Measurements from ENCODE around the gene MAN1B1.
"Not testable (repeated sequence)": the region's sequence is repeated elsewhere in the genome, so short reads cannot be mapped to it uniquely, and the experiment has no call there.

MAN1B1 gene

GRCh38 chr9:137122796-137123467 is 36.1 kb downstream of the MAN1B1 start:
- not testable (repeated sequence) for H3K9me3 ChIP-seq (ENCODE audit: insufficient read depth, low read depth, low read length); H3K4me3 ChIP-seq (ENCODE audit: low read length); H3K27ac ChIP-seq (ENCODE audit: low read length); H3K27me3 ChIP-seq (ENCODE audit: insufficient read depth, low read length); H3K9ac ChIP-seq (ENCODE audit: low read depth, low read length); H3K36me3 ChIP-seq (ENCODE audit: insufficient read depth, low read depth, low read length); H3K4me1 ChIP-seq (ENCODE audit: insufficient read depth, low read length)

- Histone ChIP-seq H3K36me3 (ENCODE audit: insufficient read depth, low read depth, low read length) (no peaks in the 10 kb centered on the region), H3K27ac (ENCODE audit: low read length) (no peak overlapping the region), H3K4me1 (ENCODE audit: insufficient read depth, low read length) (peaks cover 4% of the 10 kb centered on the region; the same call in 1 of the 2 replicates), H3K27me3 (ENCODE audit: insufficient read depth, low read length) (peaks cover 2% of the 10 kb centered on the region), H3K9me3 (ENCODE audit: insufficient read depth, low read depth, low read length) (no peaks in the 10 kb centered on the region), H3K9ac (ENCODE audit: low read depth, low read length) (no peak overlapping the region), H3K4me3 (ENCODE audit: low read length) (no peak overlapping the region)
These were observed 36.7 kb downstream of the MAN1B1 start for GRCh38 chr9:137123468-137123837.

GRCh38 chr9:137123952-137124462 is 37.2 kb downstream of the MAN1B1 start:
- not testable (repeated sequence) for H3K27me3 ChIP-seq (ENCODE audit: insufficient read depth, low read length); H3K4me3 ChIP-seq (ENCODE audit: low read length); H3K4me1 ChIP-seq (ENCODE audit: insufficient read depth, low read length); H3K27ac ChIP-seq (ENCODE audit: low read length); H3K9me3 ChIP-seq (ENCODE audit: insufficient read depth, low read depth, low read length); H3K36me3 ChIP-seq (ENCODE audit: insufficient read depth, low read depth, low read length); H3K9ac ChIP-seq (ENCODE audit: low read depth, low read length)

- peaks cover 22% of the 10 kb centered on the region for H3K27me3 ChIP-seq (ENCODE audit: insufficient read depth, low read length)
- no peak overlapping the region for H3K9ac ChIP-seq (ENCODE audit: low read depth, low read length)
- no peaks in the 10 kb centered on the region for H3K36me3 ChIP-seq (ENCODE audit: insufficient read depth, low read depth, low read length)
- no peak overlapping the region for H3K27ac ChIP-seq (ENCODE audit: low read length)
- no peak overlapping the region for H3K4me3 ChIP-seq (ENCODE audit: low read length)
- peaks cover 6% of the 10 kb centered on the region; the same call in 1 of the 2 replicates for H3K4me1 ChIP-seq (ENCODE audit: insufficient read depth, low read length)
- no peaks in the 10 kb centered on the region for H3K9me3 ChIP-seq (ENCODE audit: insufficient read depth, low read depth, low read length)
These were observed 40.0 kb downstream of the MAN1B1 start for GRCh38 chr9:137126786-137127185.

- peaks cover 6% of the 10 kb centered on the region; the same call in 1 of the 2 replicates for H3K4me1 ChIP-seq (ENCODE audit: insufficient read depth, low read length)
- no peaks in the 10 kb centered on the region for H3K9me3 ChIP-seq (ENCODE audit: insufficient read depth, low read depth, low read length)
- no peak overlapping the region for H3K27ac ChIP-seq (ENCODE audit: low read length)
- H3K4me3 ChIP-seq (ENCODE audit: low read length): no peak overlapping the region
- H3K9ac ChIP-seq (ENCODE audit: low read depth, low read length): no peak overlapping the region
- H3K36me3 ChIP-seq (ENCODE audit: insufficient read depth, low read depth, low read length): no peaks in the 10 kb centered on the region
- peaks cover 27% of the 10 kb centered on the region for H3K27me3 ChIP-seq (ENCODE audit: insufficient read depth, low read length)
These were observed 40.7 kb downstream of the MAN1B1 start for GRCh38 chr9:137127301-137128157.

GRCh38 chr9:137128158-137128861 is 41.5 kb downstream of the MAN1B1 start:
- Histone ChIP-seq H3K36me3 (ENCODE audit: insufficient read depth, low read depth, low read length) (no peaks in the 10 kb centered on the region), H3K27ac (ENCODE audit: low read length) (no peak overlapping the region), H3K27me3 (ENCODE audit: insufficient read depth, low read length) (peaks cover 33% of the 10 kb centered on the region), H3K9ac (ENCODE audit: low read depth, low read length) (peak overlapping the region; percentile 89; the same call in 1 of the 2 replicates), H3K4me1 (ENCODE audit: insufficient read depth, low read length) (peaks cover 6% of the 10 kb centered on the region; the same call in 1 of the 2 replicates), H3K4me3 (ENCODE audit: low read length) (peak overlapping the region; percentile 90), H3K9me3 (ENCODE audit: insufficient read depth, low read depth, low read length) (no peaks in the 10 kb centered on the region)

GRCh38 chr9:137128862-137129455 is 42.2 kb downstream of the MAN1B1 start:
- Histone ChIP-seq H3K4me3 (ENCODE audit: low read length) (peak overlapping the region; percentile 90), H3K36me3 (ENCODE audit: insufficient read depth, low read depth, low read length) (no peaks in the 10 kb centered on the region), H3K27me3 (ENCODE audit: insufficient read depth, low read length) (peaks cover 38% of the 10 kb centered on the region), H3K27ac (ENCODE audit: low read length) (no peak overlapping the region), H3K9ac (ENCODE audit: low read depth, low read length) (peak overlapping the region; percentile 89), H3K9me3 (ENCODE audit: insufficient read depth, low read depth, low read length) (no peaks in the 10 kb centered on the region), H3K4me1 (ENCODE audit: insufficient read depth, low read length) (peaks cover 6% of the 10 kb centered on the region; the same call in 1 of the 2 replicates)

GRCh38 chr9:137129456-137130175 is 42.8 kb downstream of the MAN1B1 start:
- peak overlapping the region; percentile 89 for H3K9ac ChIP-seq (ENCODE audit: low read depth, low read length)

GRCh38 chr9:137130176-137130755 is 43.5 kb downstream of the MAN1B1 start:
- H3K27ac ChIP-seq (ENCODE audit: low read length): no peak overlapping the region
- H3K9ac ChIP-seq (ENCODE audit: low read depth, low read length): peak overlapping the region; percentile 89; the same call in 1 of the 2 replicates
- no peaks in the 10 kb centered on the region for H3K36me3 ChIP-seq (ENCODE audit: insufficient read depth, low read depth, low read length)
- H3K4me3 ChIP-seq (ENCODE audit: low read length): peak overlapping the region; percentile 90
- no peaks in the 10 kb centered on the region for H3K9me3 ChIP-seq (ENCODE audit: insufficient read depth, low read depth, low read length)
- H3K4me1 ChIP-seq (ENCODE audit: insufficient read depth, low read length): peaks cover 6% of the 10 kb centered on the region; the same call in 1 of the 2 replicates
- H3K27me3 ChIP-seq (ENCODE audit: insufficient read depth, low read length): peaks cover 43% of the 10 kb centered on the region

More at GRCh38 chr9:137129456-137130175, 42.8 kb downstream of the MAN1B1 start:
- peaks cover 39% of the 10 kb centered on the region for H3K27me3 ChIP-seq (ENCODE audit: insufficient read depth, low read length)
- H3K27ac ChIP-seq (ENCODE audit: low read length): no peak overlapping the region
- H3K36me3 ChIP-seq (ENCODE audit: insufficient read depth, low read depth, low read length): no peaks in the 10 kb centered on the region
- H3K9me3 ChIP-seq (ENCODE audit: insufficient read depth, low read depth, low read length): no peaks in the 10 kb centered on the region
- H3K4me1 ChIP-seq (ENCODE audit: insufficient read depth, low read length): peaks cover 6% of the 10 kb centered on the region; the same call in 1 of the 2 replicates
- H3K4me3 ChIP-seq (ENCODE audit: low read length): peak overlapping the region; percentile 90

- peaks cover 70% of the 10 kb centered on the region for H3K27me3 ChIP-seq (ENCODE audit: insufficient read depth, low read length)
- H3K9me3 ChIP-seq (ENCODE audit: insufficient read depth, low read depth, low read length): no peaks in the 10 kb centered on the region
- H3K27ac ChIP-seq (ENCODE audit: low read length): no peak overlapping the region
- H3K4me1 ChIP-seq (ENCODE audit: insufficient read depth, low read length): no peaks in the 10 kb centered on the region
- H3K36me3 ChIP-seq (ENCODE audit: insufficient read depth, low read depth, low read length): no peaks in the 10 kb centered on the region
- no peak overlapping the region for H3K4me3 ChIP-seq (ENCODE audit: low read length)
- H3K9ac ChIP-seq (ENCODE audit: low read depth, low read length): no peak overlapping the region
These were observed 47.4 kb downstream of the MAN1B1 start for GRCh38 chr9:137134191-137134590.
